ENCODE data around the gene WDR82. TPM values are rescaled to one million over a fixed set of nuclear protein-coding genes. Genes with fewer than 3 reads are reported as not detected.

The WDR82 gene
- total and polyA plus RNA-seq, 2 donors (not counting 1 experiment from before 2014, with no cell fraction given): 71.2 to 77.7 TPM

- TF ChIP-seq, protein P1, sequence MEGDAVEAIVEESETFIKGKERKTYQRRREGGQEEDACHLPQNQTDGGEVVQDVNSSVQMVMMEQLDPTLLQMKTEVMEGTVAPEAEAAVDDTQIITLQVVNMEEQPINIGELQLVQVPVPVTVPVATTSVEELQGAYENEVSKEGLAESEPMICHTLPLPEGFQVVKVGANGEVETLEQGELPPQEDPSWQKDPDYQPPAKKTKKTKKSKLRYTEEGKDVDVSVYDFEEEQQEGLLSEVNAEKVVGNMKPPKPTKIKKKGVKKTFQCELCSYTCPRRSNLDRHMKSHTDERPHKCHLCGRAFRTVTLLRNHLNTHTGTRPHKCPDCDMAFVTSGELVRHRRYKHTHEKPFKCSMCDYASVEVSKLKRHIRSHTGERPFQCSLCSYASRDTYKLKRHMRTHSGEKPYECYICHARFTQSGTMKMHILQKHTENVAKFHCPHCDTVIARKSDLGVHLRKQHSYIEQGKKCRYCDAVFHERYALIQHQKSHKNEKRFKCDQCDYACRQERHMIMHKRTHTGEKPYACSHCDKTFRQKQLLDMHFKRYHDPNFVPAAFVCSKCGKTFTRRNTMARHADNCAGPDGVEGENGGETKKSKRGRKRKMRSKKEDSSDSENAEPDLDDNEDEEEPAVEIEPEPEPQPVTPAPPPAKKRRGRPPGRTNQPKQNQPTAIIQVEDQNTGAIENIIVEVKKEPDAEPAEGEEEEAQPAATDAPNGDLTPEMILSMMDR (conservative IDR thresholded peaks at IDR 0.05 in 1 of 2, IDR thresholded peaks at IDR 0.05 in 1 of 2; ENCODE audit: low read depth in 1 of 2, low read length in 2 of 2): no peak
- TF ChIP-seq EZH2 (IDR thresholded peaks at IDR 0.05; ENCODE audit: low read length, missing control alignments): no peak
- Histone ChIP-seq H3K9me3 (ENCODE audit: control insufficient read depth, insufficient read depth, low read depth, low read length) (no peaks in the 10 kb centered on the region), H3K4me2 (ENCODE audit: extremely low read depth, insufficient read depth, low read length) (peak overlapping the region; percentile 84), H3K27ac (ENCODE audit: insufficient read depth, low read length) (peak overlapping the region; percentile 83), H3K27me3 (ENCODE audit: control insufficient read depth, insufficient read depth, low read length) (no peaks in the 10 kb centered on the region), H3K79me2 (ENCODE audit: control insufficient read depth, insufficient read depth, low read length) (peaks cover 23% of the 10 kb centered on the region), H3K4me1 (ENCODE audit: control insufficient read depth, extremely low read depth, insufficient read depth, low read length) (peaks cover 27% of the 10 kb centered on the region), H4K20me1 (ENCODE audit: control insufficient read depth, extremely low read depth, insufficient read depth, low read length) (no peaks in the 10 kb centered on the region), H3K4me3 (replicated peaks in 1 of 4; ENCODE audit: control extremely low read depth in 1 of 4, insufficient read depth in 1 of 4, low read depth in 3 of 4, low read length in 4 of 4) (peak overlapping the region; percentile 81 to 98 (median 86)), H3K36me3 (ENCODE audit: control insufficient read depth, insufficient read depth, low read length) (peaks cover 5% of the 10 kb centered on the region), H3K9ac (ENCODE audit: insufficient read depth, low read length) (peak overlapping the region; percentile 83), H2AFZ (ENCODE audit: low read length) (peak overlapping the region; percentile 15)
- DNase-seq (ENCODE audit: low read depth in 2 of 2): peak in 1 of 2 donors; percentile 20
Measured at GRCh38 chr3:52238193-52238760, 40.2 kb downstream of the WDR82 start.

GRCh38 chr3:52237657-52238172, 40.7 kb downstream of the WDR82 start:
- Histone ChIP-seq H3K27me3 (ENCODE audit: control insufficient read depth, insufficient read depth, low read length) (no peaks in the 10 kb centered on the region), H4K20me1 (ENCODE audit: control insufficient read depth, extremely low read depth, insufficient read depth, low read length) (no peaks in the 10 kb centered on the region), H2AFZ (ENCODE audit: low read length) (no peak overlapping the region), H3K36me3 (ENCODE audit: control insufficient read depth, insufficient read depth, low read length) (peaks cover 10% of the 10 kb centered on the region), H3K9me3 (ENCODE audit: control insufficient read depth, insufficient read depth, low read depth, low read length) (no peaks in the 10 kb centered on the region), H3K4me1 (ENCODE audit: control insufficient read depth, extremely low read depth, insufficient read depth, low read length) (peaks cover 27% of the 10 kb centered on the region), H3K4me3 (replicated peaks in 1 of 4; ENCODE audit: control extremely low read depth in 1 of 4, insufficient read depth in 1 of 4, low read depth in 3 of 4, low read length in 4 of 4) (peak overlapping the region; percentile 81 to 98 (median 86)), H3K27ac (ENCODE audit: insufficient read depth, low read length) (peak overlapping the region; percentile 67), H3K79me2 (ENCODE audit: control insufficient read depth, insufficient read depth, low read length) (peaks cover 23% of the 10 kb centered on the region), H3K4me2 (ENCODE audit: extremely low read depth, insufficient read depth, low read length) (peak overlapping the region; percentile 84), H3K9ac (ENCODE audit: insufficient read depth, low read length) (peak overlapping the region; percentile 33)
- peak; percentile 85 to 91 for DNase-seq (ENCODE audit: low read depth in 2 of 2)
- no peak for TF ChIP-seq EZH2 (IDR thresholded peaks at IDR 0.05; ENCODE audit: low read length, missing control alignments)
- TF ChIP-seq, protein P1 (conservative IDR thresholded peaks at IDR 0.05 in 1 of 2, IDR thresholded peaks at IDR 0.05 in 1 of 2; ENCODE audit: low read depth in 1 of 2, low read length in 2 of 2): no peak

- no peaks in the 10 kb centered on the region for H4K20me1 ChIP-seq (ENCODE audit: control insufficient read depth, extremely low read depth, insufficient read depth, low read length)
- peak overlapping the region; percentile 67 for H3K27ac ChIP-seq (ENCODE audit: insufficient read depth, low read length)
- peaks cover 23% of the 10 kb centered on the region for H3K79me2 ChIP-seq (ENCODE audit: control insufficient read depth, insufficient read depth, low read length)
- peak overlapping the region; percentile 56 for H3K9ac ChIP-seq (ENCODE audit: insufficient read depth, low read length)
- no peaks in the 10 kb centered on the region for H3K9me3 ChIP-seq (ENCODE audit: control insufficient read depth, insufficient read depth, low read depth, low read length)
- peak overlapping the region; percentile 1 to 90 (median 18) for H3K4me3 ChIP-seq (replicated peaks in 1 of 4; ENCODE audit: control extremely low read depth in 1 of 4, insufficient read depth in 1 of 4, low read depth in 3 of 4, low read length in 4 of 4)
- peaks cover 27% of the 10 kb centered on the region for H3K4me1 ChIP-seq (ENCODE audit: control insufficient read depth, extremely low read depth, insufficient read depth, low read length)
- no peaks in the 10 kb centered on the region for H3K27me3 ChIP-seq (ENCODE audit: control insufficient read depth, insufficient read depth, low read length)
- no peak for DNase-seq (ENCODE audit: low read depth in 2 of 2)
- peaks cover 12% of the 10 kb centered on the region for H3K36me3 ChIP-seq (ENCODE audit: control insufficient read depth, insufficient read depth, low read length)
- peak overlapping the region; percentile 33 for H3K4me2 ChIP-seq (ENCODE audit: extremely low read depth, insufficient read depth, low read length)
- no peak for TF ChIP-seq EZH2 (IDR thresholded peaks at IDR 0.05; ENCODE audit: low read length, missing control alignments)
- TF ChIP-seq, protein P1 (conservative IDR thresholded peaks at IDR 0.05 in 1 of 2, IDR thresholded peaks at IDR 0.05 in 1 of 2; ENCODE audit: low read depth in 1 of 2, low read length in 2 of 2): no peak
- no peak overlapping the region for H2AFZ ChIP-seq (ENCODE audit: low read length)
Measured at GRCh38 chr3:52237006-52237656, 41.3 kb downstream of the WDR82 start.

Measured in fibroblast of lung (primary cell).